Placental pericyte (primary cell): Measurements from ENCODE around the gene SH2D5. TPM values are rescaled to one million over a fixed set of nuclear protein-coding genes. Genes with fewer than 3 reads are reported as not detected.

Experiments
- total RNA-seq: library from RNA; depleted of rRNA; stranded (reverse); fragments of >200 nt; gene quantifications from 2 replicates; pipeline ENCODE4 v1.2.3, GENCODE V29; 2012

SH2D5 gene
- 6.7 and 13.8 TPM in 2 replicates for total RNA-seq

GRCh38 chr1:20732588-20733359 is at the start of gene SH2D5:
Gene SH2D5 (minus strand): TSS chr1:20732703. CDS start chr1:20728044, 4,659 bp downstream.

GRCh38 chr1:20717452-20718342 is 14.8 kb downstream of the SH2D5 start, which contains the start of gene KIF17:
Gene KIF17 (minus strand): TSS chr1:20718007. CDS start chr1:20717706, 301 bp downstream.

Other genes with a start within 250 kb of the SH2D5 start
- gene CAMK2N1, start 246.5 kb downstream of the SH2D5 start, total RNA-seq = 6.3 and 24.1 TPM in 2 replicates
- 47.9 and 57.0 TPM in 2 replicates for gene MUL1, start 224.6 kb downstream of the SH2D5 start, total RNA-seq
- under 0.01 TPM in 1 of 2 replicates, not detected in the other for gene FAM43B, start 180.1 kb downstream of the SH2D5 start, total RNA-seq
- gene CDA, start 143.6 kb downstream of the SH2D5 start, total RNA-seq = 0.66 and 2.0 TPM in 2 replicates
- gene PINK1, start 99.2 kb downstream of the SH2D5 start, total RNA-seq = 52.7 and 55.7 TPM in 2 replicates
- gene DDOST, start 71.3 kb downstream of the SH2D5 start, total RNA-seq = 222 and 372 TPM in 2 replicates
- gene KIF17, start 14.7 kb downstream of the SH2D5 start, total RNA-seq = 1.6 and 2.6 TPM in 2 replicates
- gene HP1BP3, start 54.6 kb upstream of the SH2D5 start, total RNA-seq = 204 and 215 TPM in 2 replicates